Stimulated activated CD4-positive, alpha-beta T cell treated with anti-CD3 and anti-CD28 coated beads, Interleukin-4, amount 100 ng/mL, for 4 hours (primary cell): Measurements from ENCODE around the gene SEMA4D.

Experiments
- DNase-seq, 2 experiments: peaks; one replicate each; pipeline ENCODE4 v3.0.0-alpha.2; 2020

The SEMA4D gene

DNA sequence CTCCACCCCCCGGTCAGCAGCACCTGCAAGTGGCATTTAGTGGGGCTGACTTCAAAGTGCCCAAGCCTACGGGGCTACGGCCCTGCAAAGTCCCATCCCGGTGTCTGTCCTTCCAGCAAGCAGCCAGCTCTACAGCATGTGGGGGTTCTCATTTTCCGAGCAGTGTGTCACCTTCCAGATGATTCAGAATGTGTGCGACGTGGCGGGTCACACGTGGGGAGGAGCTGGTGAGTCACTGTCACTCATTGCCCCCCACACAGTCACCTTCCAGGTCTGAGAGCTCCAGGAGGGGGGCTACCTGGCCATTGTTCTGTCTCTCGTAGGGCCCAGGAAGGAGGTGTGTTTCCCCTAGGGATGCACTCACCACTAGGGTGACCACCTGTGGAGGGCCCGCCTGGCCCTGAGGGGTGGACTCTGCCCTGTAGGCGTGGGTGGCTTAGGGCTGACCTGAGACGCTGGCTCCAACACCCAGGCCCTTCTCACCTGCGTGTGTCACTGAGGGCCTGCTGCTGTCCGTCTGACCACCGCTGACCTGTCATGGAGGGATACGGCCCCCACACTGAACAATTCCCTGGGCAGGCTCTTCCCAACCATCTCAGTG, 70.2 kb downstream of the SEMA4D start:
- peak; percentile 74 to 91 for DNase-seq

DNA sequence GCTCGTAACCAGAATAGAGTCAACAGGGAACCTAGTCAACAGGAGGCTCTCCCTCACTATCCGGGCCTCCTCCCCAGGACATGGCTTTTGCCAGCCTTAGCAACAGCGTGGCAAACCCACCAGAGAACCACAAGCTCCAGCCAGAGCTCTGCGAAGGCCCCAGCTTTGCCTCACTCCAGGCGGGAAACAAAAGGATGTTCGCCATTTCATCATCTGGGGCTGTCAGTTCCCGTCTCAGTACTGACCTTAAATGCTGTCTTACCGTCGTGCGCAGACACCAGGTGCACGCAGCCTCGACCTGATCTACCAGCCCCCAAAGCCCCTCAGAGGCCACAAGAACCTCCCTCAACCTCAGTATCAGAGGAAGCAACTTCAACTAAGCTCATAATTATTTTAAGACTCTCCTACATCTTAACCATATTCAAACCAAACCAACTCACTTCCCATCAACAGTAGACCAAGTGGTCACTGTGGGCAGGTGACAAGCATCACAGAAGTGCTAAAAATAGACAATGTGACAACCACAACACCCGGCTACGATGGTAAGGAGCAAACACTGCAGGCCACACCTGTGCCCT, 71.4 kb downstream of the SEMA4D start:
- DNase-seq = no peak

GRCh38 chr9:89425921-89426383, 72.0 kb downstream of the SEMA4D start:
- no peak for DNase-seq

GRCh38 chr9:89425024-89425805, 72.7 kb downstream of the SEMA4D start:
- DNase-seq = peak in 1 of 2 experiments; percentile 59

- peak; percentile 54 to 77 for DNase-seq
These were observed 75.5 kb downstream of the SEMA4D start for GRCh38 chr9:89422151-89422975.

DNA sequence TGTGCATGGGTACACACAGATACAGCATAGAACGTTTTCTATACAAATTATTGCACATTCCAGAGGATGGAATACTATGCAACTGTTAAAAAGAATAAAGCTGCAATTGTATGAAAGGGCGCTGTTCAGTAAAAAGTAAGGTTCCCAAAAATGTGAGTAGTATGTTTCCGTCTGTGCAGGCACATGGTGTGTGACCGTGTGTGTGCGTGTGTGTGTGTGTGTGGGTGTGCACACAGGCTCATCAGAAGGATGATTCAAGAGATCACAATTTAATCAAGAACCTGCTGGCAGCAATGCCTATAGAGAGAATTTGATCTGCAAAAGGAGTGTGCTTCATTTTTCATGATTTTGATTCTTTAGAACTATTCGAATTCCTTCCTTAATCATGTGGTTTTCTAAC, 76.3 kb downstream of the SEMA4D start:
- DNase-seq = peak in 1 of 2 experiments; percentile 82

DNA sequence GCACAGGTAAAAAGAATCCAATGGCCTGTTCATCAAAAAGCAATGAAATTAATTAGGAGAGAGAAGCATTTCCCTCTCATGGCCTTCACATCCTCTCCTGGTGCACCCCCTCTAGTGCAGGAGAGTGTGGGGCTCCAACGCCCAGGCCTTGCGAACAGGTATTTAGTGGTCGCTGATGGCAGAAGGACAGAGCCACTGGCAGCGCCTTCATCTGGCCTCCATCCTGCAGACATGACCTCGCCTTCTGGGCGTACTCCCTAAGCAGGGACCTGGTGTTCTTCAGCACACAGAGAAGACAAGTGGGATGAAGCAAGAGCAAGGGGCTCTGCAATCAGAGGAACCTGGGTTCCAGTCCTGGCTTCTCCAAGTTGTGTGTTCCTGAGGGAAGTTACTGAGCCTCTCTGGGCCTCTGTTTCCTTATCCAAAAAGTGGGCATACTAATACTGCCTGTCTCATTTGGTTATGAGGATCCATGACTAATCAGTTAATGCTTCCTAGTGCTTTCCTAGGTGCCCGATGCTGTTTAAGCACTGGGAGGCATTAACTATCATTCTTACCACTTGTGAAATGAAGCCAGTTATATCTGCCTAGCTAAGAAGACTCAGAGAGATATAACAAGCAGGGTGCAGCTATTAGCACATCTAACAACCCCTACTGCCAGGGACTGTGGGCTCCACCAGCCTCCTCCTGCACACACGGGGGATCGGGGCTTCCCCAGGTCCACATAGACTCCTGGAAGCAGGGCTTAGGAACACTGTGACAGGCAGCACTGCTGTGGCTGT, 77.3 kb downstream of the SEMA4D start:
- no peak for DNase-seq

GRCh38 chr9:89419978-89420394, 77.9 kb downstream of the SEMA4D start:
- peak; percentile 54 to 58 for DNase-seq

DNA sequence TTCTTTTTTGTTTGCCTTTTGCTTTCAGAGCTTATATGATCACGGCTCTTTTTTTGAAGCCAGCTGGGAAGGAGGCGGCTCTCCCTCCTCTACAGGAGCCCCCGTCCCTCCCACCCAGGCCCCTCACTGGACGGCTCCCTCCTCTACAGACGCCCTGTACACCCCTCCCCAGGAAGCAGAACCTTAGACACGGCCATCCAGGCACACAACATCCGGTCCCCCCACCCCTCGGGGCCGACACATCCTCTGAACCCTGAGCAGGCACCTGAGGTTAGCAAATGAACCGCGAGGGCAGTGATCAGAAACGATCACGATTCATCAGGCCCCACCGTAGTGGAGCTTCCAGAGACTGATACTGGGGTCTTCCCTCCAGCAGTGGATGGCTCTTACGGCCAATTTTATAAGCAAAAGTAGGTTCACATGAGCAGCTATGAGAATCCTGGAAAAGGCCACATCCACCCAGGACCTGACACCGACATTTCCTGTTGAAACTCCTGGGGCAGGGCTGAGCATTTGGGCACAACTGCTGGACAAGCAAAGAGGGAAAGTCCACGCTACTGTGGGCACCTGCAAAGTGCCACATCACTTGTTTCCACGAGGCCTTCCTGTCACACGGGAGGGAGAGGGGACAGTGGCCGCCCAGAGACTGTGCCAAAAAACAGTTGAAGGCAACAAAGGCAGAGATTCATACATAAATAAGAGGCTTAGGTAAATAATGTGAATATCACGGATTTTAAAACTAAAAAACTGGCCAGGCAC, 78.9 kb downstream of the SEMA4D start:
- DNase-seq = peak in 1 of 2 experiments; percentile 74

GRCh38 chr9:89418474-89418845, 79.5 kb downstream of the SEMA4D start:
- DNase-seq = no peak

GRCh38 chr9:89417832-89418473, 80.0 kb downstream of the SEMA4D start:
- peak in 1 of 2 experiments; percentile 68 for DNase-seq

GRCh38 chr9:89414670-89415324, 83.1 kb downstream of the SEMA4D start:
- DNase-seq = no peak

DNA sequence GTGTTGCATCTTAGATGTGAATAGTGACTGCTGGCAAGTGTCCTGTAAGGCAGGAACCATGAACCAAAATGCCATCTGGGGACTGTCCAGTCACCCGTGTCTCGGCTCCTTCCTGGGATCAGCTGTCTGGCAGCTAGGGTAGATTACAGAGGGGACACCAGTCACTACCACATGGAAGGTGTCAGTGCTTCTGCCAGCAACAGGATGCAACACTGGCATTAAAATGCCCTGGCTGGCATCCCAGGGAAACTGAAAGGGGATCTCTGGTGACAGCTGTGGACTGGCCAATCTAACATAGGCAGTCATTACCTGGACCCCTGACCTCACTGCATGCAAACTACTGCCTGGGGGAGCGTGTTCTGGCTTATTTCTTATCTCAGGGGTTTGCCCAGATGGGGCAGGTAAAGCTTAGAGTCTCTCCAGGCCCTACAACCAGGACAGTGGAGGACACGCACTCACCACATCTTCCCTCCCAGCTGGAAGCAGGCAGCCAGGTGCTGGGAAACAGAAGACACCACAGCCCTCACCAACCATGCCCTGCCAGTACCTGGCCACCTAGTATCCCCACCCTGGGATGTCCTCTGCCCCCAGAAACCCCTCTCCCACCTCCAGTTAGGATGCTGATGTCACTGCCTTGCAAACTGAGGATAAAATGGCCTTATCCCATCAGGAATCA, 83.8 kb downstream of the SEMA4D start:
- no peak for DNase-seq

DNA sequence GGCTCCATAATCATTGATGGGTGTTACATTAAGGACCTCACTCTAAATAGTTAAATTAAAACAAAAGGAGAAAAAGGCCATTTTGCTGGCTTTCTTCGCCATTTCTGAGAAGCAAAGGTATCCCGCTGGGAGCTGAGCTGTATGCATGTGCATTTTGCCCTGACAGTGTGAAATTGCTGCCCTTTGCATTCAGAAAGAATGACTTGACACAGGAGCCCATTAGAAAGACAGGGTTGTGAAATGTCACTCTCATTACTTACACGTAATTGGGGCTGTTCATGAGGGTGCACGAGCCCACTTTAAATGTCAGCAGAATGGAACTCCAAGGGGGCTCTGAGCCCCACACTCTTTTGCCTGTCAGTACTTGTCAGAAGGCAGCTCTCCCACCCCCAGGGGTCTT, 85.0 kb downstream of the SEMA4D start:
- no peak for DNase-seq

GRCh38 chr9:89412541-89412940, 85.4 kb downstream of the SEMA4D start:
- DNase-seq = no peak

DNA sequence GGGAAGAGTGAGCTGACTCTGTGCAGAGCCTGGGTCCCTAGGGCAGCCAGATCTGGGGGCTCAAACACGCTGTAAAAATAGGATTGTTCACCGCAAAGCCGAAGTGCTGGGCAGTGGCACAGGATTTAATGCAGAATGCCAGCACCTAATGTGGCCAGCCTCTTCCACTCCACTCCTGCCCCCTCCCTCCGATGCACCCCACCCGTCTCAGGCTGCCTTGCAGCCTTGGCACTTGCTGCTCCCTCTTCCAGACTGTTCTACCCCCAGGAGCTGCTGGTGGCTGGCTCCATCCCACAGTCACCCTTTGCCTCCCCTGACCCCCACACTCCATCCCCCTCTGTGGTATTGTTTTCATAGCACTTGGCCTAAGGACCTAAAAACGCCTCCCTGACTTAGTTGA, 86.2 kb downstream of the SEMA4D start:
- no peak for DNase-seq

DNA sequence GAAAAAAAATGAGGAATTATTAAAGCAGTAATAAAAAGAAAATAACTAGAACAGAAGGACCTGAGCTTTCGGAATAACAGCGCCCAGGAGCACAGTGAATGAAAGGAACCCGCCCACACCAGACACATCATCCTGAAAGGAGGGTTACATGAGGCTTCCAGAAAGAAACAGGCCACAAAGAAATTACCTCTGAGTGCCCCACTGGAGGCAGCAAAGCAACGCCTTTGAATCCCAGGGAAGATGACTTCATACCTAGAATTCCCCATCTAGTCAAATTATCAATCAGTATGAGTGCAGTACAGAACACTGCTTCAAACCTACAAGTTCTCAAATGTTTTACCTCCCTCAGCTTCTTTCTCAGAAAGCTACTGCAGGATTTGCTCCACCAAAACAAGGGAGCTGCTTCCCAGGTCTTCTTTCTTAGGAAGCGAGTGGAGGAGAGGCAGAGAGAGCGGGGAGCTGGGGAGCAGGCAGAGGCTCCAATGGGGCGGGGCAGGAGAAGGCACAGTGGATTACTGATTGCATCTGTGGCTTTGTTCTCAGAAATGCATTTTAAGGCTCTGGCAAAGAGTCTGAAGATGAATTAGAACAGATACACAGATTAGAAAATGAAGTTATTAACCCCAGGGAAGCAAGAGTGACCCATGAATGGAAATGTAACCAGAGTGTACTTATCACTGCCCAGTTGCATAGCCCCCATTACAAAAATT, 87.1 kb downstream of the SEMA4D start:
- peak in 1 of 2 experiments; percentile 71 for DNase-seq

- no peak for DNase-seq
These were observed 87.9 kb downstream of the SEMA4D start for GRCh38 chr9:89410022-89410421.

DNA sequence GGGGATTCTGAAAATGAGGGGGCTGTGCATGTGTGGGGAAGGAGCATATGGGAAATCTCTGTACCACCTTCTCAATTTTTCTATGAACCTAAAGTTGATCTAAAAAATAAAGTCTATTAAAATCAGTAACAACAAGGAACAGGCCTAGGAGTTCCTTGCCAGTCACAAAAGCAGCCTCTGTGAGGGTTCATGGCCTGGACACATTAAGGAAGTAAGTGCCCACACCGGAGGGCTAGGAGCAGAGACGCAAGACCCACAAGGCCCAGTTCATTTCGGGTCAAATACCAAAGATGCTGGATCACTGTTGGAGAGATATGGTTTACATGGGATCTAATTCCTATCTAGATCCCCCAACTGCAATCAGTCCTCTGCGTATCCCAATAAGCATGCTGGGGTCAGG, 88.4 kb downstream of the SEMA4D start:
- DNase-seq = no peak
